ENCODE results near the gene SRSF5.

SRSF5 gene

GRCh38 chr14:69794791-69795190 lies 27.8 kb downstream of the SRSF5 start:
- TF ChIP-seq TAF1 (IDR thresholded peaks at IDR 0.05; ENCODE audit: borderline replicate concordance, low read depth, low read length) (no peak), POLR2AphosphoS5 (IDR thresholded peaks at IDR 0.05; ENCODE audit: low read depth, low read length) (no peak), POLR2A (IDR thresholded peaks at IDR 0.05; ENCODE audit: low read depth, low read length) (no peak)
- no peak for FAIRE-seq
- DNase-seq (ENCODE audit: insufficient read length): no peak

- FAIRE-seq: no peak
- no peak for TF ChIP-seq TAF1 (IDR thresholded peaks at IDR 0.05; ENCODE audit: borderline replicate concordance, low read depth, low read length)
- DNase-seq (ENCODE audit: insufficient read length): no peak
These were observed 28.7 kb downstream of the SRSF5 start for GRCh38 chr14:69795691-69796090.

- TF ChIP-seq TAF1 (IDR thresholded peaks at IDR 0.05; ENCODE audit: borderline replicate concordance, low read depth, low read length) (no peak), POLR2A (IDR thresholded peaks at IDR 0.05; ENCODE audit: low read depth, low read length) (no peak), POLR2AphosphoS5 (IDR thresholded peaks at IDR 0.05; ENCODE audit: low read depth, low read length) (no peak)
- DNase-seq (ENCODE audit: insufficient read length) (no peak), FAIRE-seq (no peak)
These were observed 30.0 kb downstream of the SRSF5 start, which contains the start of gene SLC10A1 for GRCh38 chr14:69796797-69797500. Gene SLC10A1 (minus strand): TSS chr14:69797241. CDS start chr14:69797155, 86 bp downstream.

GRCh38 chr14:69797573-69798338 lies 30.8 kb downstream of the SRSF5 start:
- DNase-seq (ENCODE audit: insufficient read length): no peak
- TF ChIP-seq POLR2A (IDR thresholded peaks at IDR 0.05; ENCODE audit: low read depth, low read length) (no peak), POLR2AphosphoS5 (IDR thresholded peaks at IDR 0.05; ENCODE audit: low read depth, low read length) (no peak), TAF1 (IDR thresholded peaks at IDR 0.05; ENCODE audit: borderline replicate concordance, low read depth, low read length) (no peak)
- no peak for FAIRE-seq

- TF ChIP-seq POLR2A (IDR thresholded peaks at IDR 0.05; ENCODE audit: low read depth, low read length): no peak
- TF ChIP-seq POLR2AphosphoS5 (IDR thresholded peaks at IDR 0.05; ENCODE audit: low read depth, low read length): no peak
- no peak for TF ChIP-seq TAF1 (IDR thresholded peaks at IDR 0.05; ENCODE audit: borderline replicate concordance, low read depth, low read length)
- no peak for FAIRE-seq
These were observed 31.4 kb downstream of the SRSF5 start for GRCh38 chr14:69798339-69798735.

GRCh38 chr14:69803753-69804152 lies 36.8 kb downstream of the SRSF5 start:
- TF ChIP-seq POLR2A (IDR thresholded peaks at IDR 0.05; ENCODE audit: low read depth, low read length) (no peak), TAF1 (IDR thresholded peaks at IDR 0.05; ENCODE audit: borderline replicate concordance, low read depth, low read length) (no peak), POLR2AphosphoS5 (IDR thresholded peaks at IDR 0.05; ENCODE audit: low read depth, low read length) (no peak)
- FAIRE-seq (no peak), DNase-seq (ENCODE audit: insufficient read length) (no peak)

More at GRCh38 chr14:69798339-69798735, 31.4 kb downstream of the SRSF5 start:
- no peak for DNase-seq (ENCODE audit: insufficient read length)

GRCh38 chr14:69804902-69805301 lies 38.0 kb downstream of the SRSF5 start:
- FAIRE-seq: no peak

GRCh38 chr14:69807192-69807591 lies 40.2 kb downstream of the SRSF5 start:
- DNase-seq (ENCODE audit: insufficient read length): no peak
- no peak for FAIRE-seq
- no peak for TF ChIP-seq POLR2A (IDR thresholded peaks at IDR 0.05; ENCODE audit: low read depth, low read length)
- no peak for TF ChIP-seq TAF1 (IDR thresholded peaks at IDR 0.05; ENCODE audit: borderline replicate concordance, low read depth, low read length)
- no peak for TF ChIP-seq POLR2AphosphoS5 (IDR thresholded peaks at IDR 0.05; ENCODE audit: low read depth, low read length)

More at GRCh38 chr14:69804902-69805301, 38.0 kb downstream of the SRSF5 start:
- no peak for TF ChIP-seq TAF1 (IDR thresholded peaks at IDR 0.05; ENCODE audit: borderline replicate concordance, low read depth, low read length)
- TF ChIP-seq POLR2AphosphoS5 (IDR thresholded peaks at IDR 0.05; ENCODE audit: low read depth, low read length): no peak
- no peak for TF ChIP-seq POLR2A (IDR thresholded peaks at IDR 0.05; ENCODE audit: low read depth, low read length)
- no peak for DNase-seq (ENCODE audit: insufficient read length)

GRCh38 chr14:69808919-69809808 lies 42.2 kb downstream of the SRSF5 start:
- FAIRE-seq: no peak
- TF ChIP-seq TAF1 (IDR thresholded peaks at IDR 0.05; ENCODE audit: borderline replicate concordance, low read depth, low read length) (no peak), POLR2AphosphoS5 (IDR thresholded peaks at IDR 0.05; ENCODE audit: low read depth, low read length) (no peak), POLR2A (IDR thresholded peaks at IDR 0.05; ENCODE audit: low read depth, low read length) (no peak)
- no peak for DNase-seq (ENCODE audit: insufficient read length)

- DNase-seq (ENCODE audit: insufficient read length) (no peak), FAIRE-seq (no peak)
- TF ChIP-seq POLR2A (IDR thresholded peaks at IDR 0.05; ENCODE audit: low read depth, low read length) (no peak), TAF1 (IDR thresholded peaks at IDR 0.05; ENCODE audit: borderline replicate concordance, low read depth, low read length) (no peak), POLR2AphosphoS5 (IDR thresholded peaks at IDR 0.05; ENCODE audit: low read depth, low read length) (no peak)
These were observed 44.4 kb downstream of the SRSF5 start for GRCh38 chr14:69811227-69811867.

- no peak for FAIRE-seq
- no peak for TF ChIP-seq POLR2AphosphoS5 (IDR thresholded peaks at IDR 0.05; ENCODE audit: low read depth, low read length)
- TF ChIP-seq TAF1 (IDR thresholded peaks at IDR 0.05; ENCODE audit: borderline replicate concordance, low read depth, low read length): no peak
- no peak for DNase-seq (ENCODE audit: insufficient read length)
These were observed 44.9 kb downstream of the SRSF5 start for GRCh38 chr14:69811868-69812252.
